Stimulated activated CD4-positive, alpha-beta T cell treated with anti-CD3 and anti-CD28 coated beads, TNF-alpha, amount 100 ng/mL, for 4 hours (primary cell): ENCODE data around the gene NR1H3.

Experiments
- DNase-seq, 3 experiments: peaks; one replicate each; pipeline ENCODE4 v3.0.0-alpha.2; 2020; ENCODE audit warnings: low read depth in 3 of 3

The NR1H3 gene

DNA sequence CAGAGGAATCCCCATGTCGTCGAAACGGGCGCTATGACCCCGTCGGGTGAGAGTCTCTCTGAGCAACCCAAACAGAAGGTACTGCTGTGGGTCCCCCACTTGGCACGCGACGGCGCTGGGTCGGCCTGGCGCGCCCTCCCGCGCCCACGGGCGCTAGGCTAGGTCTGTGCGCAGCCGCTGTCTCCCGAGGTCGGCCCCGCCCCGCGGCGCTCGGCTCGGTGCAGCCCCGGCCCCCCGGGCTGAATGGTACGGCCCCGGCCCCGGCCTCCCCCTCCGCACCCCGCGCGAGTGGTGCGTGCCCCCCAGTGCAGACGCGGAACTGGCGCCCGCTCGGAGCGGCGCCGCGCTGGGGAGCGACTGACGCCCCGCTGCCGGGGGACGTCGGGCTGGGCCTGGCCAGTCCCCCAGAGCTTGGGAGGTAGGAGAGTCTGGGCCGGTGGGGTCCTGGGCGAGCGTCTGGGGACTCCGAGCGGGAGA lies 12.1 kb downstream of the NR1H3 start, which contains the start of gene MADD:
Gene MADD (plus strand): TSS at position 305 of the 477 bp plus-strand sequence.
- DNase-seq, result peak; percentile 83 to 90 (median 88)

DNA sequence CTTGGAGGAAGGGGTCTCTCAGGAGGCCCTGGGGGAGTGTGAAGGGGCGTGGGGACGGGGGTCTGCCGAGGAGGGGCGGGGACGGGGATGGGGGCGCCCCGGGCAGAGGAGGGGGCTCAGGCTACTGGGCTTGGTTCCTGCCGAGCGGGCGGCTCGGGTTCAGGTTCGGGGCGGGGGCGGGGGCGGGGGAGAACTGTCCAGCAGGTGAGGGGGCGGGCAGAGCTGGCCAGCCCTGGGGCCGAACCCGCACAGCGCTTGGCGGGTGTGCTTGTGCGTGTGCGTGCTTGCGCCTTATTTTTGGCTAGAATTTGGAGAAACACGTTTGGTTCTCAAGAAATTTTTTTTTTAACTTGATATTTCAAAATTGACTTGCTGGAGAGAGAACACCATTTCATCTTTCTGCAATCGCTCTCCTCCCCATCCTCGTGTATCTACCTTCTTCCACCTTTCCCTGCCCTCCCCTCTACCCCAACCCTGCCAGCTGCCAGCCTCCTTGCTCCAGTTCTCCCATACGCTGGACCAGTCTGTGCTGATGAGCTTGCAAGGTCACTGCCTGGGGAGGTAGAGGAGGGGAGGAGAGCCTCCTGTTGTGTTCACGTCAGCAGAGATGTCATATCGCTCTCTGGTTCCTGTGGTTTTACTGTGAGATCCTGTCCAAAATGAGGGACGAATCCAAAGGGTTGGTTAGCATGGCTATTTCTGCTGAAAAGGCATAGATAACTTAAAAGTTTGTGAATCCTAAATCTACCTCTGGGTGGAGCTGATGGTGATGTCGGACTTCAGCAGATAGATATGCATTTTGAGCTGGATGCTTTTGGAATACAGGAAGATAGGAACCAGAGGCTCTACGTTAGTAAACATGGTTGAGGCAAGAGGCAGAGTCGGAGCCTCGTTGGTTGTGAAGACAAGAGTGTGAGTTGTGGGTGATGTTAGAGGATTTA lies 12.8 kb downstream of the NR1H3 start:
- no peak for DNase-seq

DNA sequence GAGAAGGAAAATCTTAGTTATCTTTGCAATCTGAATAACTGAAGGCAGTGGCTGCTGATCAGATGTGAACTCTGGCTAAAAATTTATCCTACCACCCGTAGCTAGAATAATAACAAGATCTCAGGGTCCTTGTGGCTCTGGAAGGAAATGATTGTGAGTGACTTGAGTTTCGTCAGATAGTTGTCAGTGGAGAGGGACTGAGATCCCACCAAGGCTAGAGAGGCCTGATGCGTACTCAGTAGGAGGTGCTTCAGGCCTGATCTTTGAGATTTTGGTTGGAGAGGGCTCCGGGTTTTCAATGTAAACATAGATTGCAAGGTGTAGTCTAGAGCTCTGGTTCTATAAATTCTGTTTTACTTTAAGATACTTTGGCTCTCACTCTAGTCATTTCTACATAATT lies 13.5 kb downstream of the NR1H3 start:
- no peak for DNase-seq

DNA sequence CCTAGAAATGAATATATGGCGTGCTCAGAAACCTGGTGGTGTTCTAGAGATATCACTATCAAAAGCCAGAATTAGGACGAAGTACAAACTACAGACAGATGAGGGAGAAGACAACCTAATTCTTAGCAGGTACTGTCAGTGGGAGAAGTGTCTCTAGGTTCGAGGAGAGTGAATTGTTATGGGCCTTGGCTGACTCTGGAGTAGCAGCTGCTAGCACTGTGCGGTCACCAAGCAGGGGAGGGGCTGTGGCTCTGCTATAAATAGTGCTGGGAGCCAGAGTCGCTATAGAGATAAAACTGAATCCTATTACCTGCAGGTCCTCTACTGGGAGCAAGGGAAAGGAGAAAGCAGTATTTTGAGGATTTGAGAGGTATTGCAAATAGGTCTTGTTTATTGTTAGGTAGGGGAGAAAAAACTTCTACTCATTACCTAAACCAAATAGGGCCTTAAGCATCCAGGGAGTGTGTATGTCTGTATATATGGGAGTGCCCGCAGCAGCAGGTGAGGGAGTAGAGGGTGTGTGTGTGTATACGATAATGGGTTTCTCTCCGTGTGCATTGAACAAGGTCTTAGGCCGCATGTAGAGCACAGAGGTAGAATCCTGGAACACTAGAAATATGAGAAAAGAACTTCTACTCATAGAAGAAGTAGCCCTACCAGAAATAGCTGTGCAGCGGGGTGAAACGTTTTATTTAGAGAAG lies 14.3 kb downstream of the NR1H3 start:
- DNase-seq, result no peak

DNA sequence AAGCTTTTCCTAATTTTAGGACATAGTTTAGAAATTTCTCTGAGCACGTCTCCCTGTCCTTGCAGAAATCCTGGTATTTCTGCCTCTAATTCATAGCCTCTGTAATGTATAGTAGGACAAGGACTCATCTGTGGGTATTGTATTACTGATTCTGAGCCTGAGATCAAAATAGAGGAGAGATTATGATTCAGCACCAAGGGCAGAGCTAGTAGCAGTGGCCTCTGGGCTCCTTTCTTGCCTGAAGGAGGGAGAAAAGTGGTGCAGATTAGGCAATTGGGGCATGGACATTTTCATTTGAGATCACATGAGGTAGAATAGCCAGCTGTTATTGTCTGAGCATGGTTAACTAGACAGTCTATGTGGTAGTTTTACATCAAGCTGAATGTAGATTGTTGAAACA lies 14.9 kb downstream of the NR1H3 start:
- DNase-seq, result no peak

DNA sequence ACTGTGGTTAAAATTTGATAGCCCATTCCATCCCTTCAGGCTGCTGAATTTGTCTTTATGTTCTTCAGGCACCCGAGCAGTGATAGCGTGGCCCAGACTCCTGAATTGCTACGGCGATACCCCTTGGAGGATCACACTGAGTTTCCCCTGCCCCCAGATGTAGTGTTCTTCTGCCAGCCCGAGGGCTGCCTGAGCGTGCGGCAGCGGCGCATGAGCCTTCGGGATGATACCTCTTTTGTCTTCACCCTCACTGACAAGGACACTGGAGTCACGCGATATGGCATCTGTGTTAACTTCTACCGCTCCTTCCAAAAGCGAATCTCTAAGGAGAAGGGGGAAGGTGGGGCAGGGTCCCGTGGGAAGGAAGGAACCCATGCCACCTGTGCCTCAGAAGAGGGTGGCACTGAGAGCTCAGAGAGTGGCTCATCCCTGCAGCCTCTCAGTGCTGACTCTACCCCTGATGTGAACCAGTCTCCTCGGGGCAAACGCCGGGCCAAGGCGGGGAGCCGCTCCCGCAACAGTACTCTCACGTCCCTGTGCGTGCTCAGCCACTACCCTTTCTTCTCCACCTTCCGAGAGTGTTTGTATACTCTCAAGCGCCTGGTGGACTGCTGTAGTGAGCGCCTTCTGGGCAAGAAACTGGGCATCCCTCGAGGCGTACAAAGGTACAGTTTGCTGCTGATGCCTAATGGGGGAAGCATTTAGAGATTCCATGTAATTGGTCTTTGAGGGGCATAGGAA lies 16.9 kb downstream of the NR1H3 start:
- no peak for DNase-seq

DNA sequence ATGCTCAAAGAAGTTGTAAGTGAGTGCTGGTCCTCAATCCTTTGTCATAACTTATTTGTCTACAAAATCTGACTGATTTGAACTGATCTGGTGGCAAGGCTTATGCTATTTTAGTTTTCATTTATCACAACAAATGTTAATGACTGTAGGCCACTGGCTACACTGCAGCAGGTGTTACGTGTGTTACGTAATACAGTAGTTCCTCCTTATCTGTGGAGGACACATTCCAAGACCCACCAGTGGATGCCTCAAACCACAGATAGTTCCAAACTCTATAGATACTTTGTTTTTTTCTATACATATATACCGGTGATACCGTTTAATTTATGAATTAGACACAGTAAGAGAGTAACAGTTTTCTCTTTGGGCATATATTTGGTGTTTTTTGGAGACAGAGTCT lies 19.1 kb downstream of the NR1H3 start:
- no peak for DNase-seq

DNA sequence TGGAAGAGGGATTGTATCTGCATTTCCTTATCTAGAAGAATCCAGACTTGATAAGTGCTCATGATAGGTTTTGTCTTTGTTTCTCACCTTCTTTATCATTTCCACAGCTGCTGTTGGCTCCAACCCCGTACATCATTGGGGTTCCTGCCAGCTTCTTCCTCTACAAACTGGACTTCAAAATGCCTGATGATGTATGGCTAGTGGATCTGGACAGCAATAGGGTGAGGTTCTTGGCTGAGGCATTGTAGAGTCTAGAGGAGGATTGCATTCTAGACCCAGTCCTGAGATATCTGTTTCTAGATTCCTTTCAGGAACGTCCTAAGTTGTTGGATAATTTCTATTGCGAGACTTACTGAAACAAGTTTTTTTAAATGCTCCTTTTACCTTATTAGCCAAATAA lies 20.3 kb downstream of the NR1H3 start:
- no peak for DNase-seq

DNA sequence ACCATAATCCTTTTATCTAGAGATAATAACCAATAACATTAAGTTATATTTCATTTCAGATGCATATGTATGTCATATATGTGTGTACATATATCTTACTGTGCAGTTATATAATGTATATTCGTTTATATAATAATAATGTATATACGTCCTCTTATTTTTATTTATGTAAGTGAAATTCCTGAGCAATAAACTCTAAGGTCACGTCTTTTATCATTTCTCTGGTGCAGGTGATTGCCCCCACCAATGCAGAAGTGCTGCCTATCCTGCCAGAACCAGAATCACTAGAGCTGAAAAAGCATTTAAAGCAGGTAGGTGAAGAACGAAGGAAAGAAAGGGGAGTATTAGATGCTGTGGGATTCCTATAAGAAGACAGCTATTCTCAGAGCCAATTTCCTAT lies 21.0 kb downstream of the NR1H3 start:
- DNase-seq, result no peak

DNA sequence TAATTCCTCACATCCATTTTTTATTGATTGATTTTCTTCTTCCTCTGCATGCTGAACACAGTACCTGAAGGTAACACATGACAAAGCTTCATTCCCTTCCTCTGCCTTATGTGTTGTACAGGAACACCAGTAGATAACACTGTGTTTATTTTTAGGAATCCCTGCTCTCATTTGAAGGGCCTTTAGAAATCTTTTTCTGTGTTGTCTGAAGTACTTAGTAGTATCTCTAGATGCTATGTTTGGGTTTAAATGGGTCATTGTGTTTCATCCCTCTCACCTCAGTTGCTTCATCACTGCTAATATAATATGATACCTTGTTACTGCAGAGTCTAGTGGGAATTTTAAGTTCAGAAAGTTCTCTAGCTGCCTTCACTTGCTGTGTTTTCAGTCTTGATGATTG lies 22.3 kb downstream of the NR1H3 start:
- no peak for DNase-seq

DNA sequence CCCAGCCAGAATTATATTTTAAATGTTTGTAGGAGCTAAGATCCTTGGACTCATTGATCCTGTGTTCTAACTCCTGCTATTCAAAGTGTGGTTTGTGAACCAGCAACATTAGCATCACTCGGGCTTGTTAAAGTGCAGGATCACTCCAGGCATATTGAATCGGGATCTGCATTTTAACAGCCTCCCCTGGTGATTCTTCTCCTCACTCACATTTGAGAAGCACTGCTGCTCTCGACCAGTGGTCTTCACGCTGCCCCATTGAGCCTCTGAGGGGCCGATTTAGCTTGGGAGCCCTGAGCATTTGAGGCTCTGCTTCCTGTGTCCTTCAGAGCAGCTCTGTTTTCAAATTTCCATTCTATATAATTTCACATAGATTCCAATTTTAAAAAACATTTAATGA lies 23.1 kb downstream of the NR1H3 start:
- no peak for DNase-seq

DNA sequence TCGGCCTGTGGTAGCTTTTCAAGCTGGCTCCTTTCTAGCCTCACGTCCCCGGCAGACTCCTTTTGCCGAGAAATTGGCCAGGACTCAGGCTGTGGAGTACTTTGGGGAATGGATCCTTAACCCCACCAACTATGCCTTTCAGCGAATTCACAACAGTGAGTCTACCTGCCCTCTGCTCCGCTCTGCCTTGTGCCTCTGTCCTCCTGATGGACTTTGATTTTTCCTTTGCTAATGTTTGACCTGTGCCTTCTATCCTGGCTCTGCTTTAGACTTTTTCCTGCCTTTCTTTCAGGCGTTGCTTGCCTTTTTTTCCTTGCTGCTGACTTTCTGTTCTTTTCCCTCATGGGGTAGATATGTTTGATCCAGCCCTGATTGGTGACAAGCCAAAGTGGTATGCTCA lies 24.7 kb downstream of the NR1H3 start:
- DNase-seq, result no peak

DNA sequence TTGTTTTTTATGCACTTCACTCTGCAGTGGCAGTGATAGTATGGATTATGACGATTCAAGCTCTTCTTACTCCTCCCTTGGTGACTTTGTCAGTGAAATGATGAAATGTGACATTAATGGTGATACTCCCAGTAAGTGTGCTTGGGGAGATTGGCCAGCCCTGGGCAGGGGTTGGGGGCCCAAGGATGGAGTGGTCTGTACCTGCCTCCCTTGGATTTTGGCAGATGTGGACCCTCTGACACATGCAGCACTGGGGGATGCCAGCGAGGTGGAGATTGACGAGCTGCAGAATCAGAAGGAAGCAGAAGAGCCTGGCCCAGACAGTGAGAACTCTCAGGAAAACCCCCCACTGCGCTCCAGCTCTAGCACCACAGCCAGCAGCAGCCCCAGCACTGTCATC lies 26.4 kb downstream of the NR1H3 start:
- no peak for DNase-seq

DNA sequence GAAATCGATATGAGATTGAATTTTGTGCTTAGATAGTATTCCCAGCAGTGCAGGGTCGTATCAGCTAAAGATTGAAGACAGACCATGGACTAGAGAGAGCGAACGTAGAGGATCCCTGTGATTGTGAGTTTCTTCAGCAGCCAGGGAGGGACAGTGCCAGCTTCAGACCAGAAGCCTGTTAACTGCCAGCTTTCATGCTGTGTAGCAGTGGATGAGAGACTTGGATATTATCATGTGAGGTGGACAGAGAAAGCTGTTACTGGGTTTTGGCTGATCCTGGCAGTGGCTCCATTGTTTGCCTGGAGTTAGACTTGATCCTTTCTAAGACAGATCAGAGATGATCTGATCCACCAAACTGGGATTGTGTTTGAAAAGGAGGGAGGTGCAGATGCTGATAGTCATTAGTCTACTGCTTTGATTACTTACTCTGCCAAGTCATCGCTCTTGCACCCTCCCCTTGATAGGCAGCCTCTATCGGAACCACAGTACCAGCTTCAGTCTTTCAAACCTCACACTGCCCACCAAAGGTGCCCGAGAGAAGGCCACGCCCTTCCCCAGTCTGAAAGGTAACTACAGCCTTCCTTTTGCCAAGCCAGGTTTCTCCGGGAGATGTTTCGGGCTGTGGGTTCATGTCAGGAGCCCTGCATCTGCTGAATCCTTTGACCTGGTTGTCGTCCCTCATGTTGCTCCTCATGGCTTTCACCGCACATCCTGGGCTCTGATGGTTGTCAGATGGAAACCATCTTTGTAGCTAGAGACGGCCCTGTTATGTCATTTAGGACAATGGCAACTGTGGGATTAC lies 28.4 kb downstream of the NR1H3 start:
- no peak for DNase-seq

DNA sequence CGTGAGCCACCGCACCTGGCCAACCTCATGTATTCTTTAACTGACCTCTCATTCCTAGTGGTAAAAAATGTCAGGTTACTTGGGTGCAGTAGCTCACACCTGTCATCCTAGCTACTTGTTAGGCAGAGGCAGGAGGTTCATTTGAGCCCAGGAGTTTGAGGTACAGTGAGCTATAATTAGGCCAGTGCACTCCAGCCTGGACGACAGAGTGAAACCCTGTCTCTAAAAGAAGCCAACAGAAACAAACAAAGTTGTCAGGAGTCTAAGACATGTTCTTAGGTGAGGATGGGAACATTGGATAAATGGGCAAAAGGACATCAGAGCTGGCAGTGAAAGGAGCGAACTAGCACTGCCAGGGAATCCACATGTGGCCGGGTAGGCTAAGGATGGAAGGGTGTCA lies 30.3 kb downstream of the NR1H3 start:
- DNase-seq, result no peak

DNA sequence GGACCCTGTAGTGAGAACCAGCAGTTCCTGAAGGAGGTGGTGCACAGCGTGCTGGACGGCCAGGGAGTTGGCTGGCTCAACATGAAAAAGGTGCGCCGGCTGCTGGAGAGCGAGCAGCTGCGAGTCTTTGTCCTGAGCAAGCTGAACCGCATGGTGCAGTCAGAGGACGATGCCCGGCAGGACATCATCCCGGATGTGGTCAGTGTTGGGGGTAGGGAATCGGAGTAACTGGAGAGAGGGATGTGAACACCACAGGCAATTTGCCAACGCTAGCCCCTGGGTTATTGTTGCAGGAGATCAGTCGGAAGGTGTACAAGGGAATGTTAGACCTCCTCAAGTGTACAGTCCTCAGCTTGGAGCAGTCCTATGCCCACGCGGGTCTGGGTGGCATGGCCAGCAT lies 32.1 kb downstream of the NR1H3 start:
- no peak for DNase-seq

DNA sequence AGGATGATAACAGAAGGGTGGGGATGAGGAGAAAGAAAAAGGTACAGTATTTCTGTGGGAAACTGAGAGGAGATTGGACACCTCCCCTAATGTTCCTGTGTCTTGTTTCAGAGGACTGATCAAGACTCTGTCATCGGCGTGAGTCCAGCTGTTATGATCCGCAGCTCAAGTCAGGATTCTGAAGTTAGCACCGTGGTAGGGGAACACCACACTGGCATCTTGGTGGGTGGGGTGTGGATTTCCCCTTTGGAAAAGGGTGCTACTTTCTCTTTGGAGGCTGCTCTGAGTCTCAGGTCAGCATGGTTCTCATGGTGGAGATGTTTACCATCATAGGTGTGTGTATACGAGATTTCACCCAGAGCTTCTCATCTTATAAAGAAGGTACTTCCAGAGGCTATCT lies 37.6 kb downstream of the NR1H3 start:
- no peak for DNase-seq

DNA sequence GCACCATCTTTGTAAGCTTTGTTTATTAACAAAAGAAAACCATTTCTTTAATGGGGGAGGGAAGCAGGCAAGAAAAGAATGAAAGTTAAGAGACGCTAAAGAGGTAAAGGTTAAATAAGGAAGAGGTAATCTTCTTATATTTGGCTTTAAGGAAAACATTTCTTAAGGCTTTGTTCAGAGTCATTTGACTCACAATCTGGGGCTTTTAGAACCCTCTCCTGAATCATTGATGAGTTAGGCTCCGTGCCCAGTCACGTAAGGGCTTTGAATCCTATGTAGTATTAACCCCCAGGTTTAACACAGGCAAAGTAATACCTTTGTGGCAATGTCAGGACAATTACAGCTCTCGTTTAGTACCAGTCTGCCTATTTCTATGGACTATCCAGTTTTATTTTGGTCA lies 38.2 kb downstream of the NR1H3 start:
- DNase-seq, result no peak

DNA sequence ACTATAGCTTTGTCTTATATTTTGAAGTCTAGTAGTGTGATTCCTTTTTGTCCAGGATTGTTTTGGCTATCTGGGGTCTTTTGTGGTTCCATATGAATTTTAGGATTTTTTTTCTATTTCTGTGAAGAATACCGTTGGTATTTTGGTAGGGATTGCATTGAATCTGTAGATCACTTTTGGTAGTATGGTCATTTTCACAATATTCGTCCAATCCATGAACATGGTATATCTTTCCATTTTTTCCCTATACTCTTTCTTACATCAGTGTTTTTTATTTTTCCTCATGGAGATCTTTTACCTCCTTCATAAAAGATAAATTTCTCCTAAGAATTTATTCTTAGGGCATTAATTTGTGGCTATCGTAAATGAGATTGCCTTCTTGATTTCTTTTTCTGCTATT lies 41.3 kb downstream of the NR1H3 start:
- DNase-seq, result no peak

DNA sequence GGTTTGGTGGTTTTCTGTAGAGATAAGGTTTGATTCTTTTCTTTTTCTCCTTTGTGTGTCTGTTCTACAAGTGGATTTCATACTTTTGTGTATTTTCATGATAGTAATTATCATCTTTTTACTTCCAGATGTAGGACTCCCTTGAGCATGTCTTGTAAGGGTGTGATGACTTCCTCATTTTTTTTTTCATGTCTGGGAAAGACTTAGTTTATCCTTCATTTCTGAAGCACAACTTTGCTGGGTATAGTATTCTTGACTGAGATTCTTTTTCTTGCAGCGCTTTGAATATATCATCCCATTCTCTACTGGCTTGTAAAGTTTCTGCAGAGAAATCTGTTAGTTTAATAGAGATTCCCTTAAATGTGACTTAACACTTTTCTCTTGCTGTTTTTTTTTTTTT lies 45.1 kb downstream of the NR1H3 start:
- DNase-seq, result no peak

DNA sequence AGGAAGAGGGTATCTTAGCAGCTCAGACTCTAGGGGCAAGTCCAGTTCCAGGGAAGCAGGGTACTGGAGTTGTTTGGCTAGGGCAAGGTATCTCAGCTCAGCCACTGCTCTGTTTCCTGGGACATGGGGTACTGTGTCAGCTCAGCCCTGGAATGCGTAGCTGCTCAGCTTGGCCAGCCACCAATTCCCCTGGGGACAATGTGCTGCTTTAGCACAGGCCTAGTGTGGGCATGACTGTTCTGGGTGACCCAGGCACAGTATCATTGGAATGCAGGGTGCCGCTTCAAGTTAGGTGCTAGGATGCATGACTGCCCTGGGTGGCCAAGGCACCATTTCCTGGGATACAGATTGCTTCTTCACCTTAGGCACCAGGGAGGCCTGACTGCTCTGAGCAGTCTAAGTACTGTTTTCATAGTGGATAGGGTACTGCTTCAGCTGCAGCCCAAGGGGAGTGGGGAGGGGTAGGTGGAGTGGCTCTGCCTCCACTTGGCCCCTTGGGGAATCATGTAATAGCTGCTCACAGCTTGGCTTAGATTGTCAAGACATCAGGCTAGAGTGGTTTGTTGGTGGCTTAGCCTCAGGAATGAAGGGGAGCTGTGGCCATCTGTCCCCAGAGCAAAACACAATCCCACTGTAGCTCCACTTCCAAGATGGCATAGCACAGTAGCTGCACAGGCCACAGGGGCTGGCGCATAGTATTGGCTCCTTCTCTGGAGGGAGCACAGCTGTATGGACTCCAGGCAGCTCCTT lies 48.1 kb downstream of the NR1H3 start:
- no peak for DNase-seq
